HepG2 (cell line): Measurements from ENCODE around the gene CLASP2. TPM values are rescaled to one million over a fixed set of nuclear protein-coding genes. Genes with fewer than 3 reads are reported as not detected.

Source experiments
- ATAC-seq: fragments of 200-7000 bp; cut with Tn5 transposase; 3 replicates; pipeline ENCODE4 v1.9.1; 2020; ENCODE audit warnings: mild to moderate bottlenecking, moderate library complexity
- BruUV-seq: library from RNA; stranded (reverse); fragments of 400-500 nt; replicated peaks from 2 replicates; lab custom pipeline; 2021; lab: Mats Ljungman, UMichigan
- CTCF ChIA-PET: fragments of 300-600 bp; formaldehyde crosslinking; extraction: SDS; loops from one replicate; lab custom pipeline; 2021; ENCODE audit warnings: low total read pairs, inconsistent platforms, low intra/inter-chr PET ratio; lab: Yijun Ruan, JAX
- POLR2A ChIA-PET: fragments of 350-600 bp; sonication (Branson Sonifier 250); formaldehyde crosslinking; loops from one replicate; lab custom pipeline; 2020; ENCODE audit warnings: antibody characterized with exemption, inconsistent platforms; lab: Yijun Ruan, JAX
- DNase-seq: peaks from one replicate; pipeline ENCODE4 v3.0.0-alpha.2; 2015; ENCODE audit warnings: low spot score
- FAIRE-seq: peaks from 3 replicates; lab custom pipeline; 2011; peaks lifted over from hg19 to GRCh38; lab: Jason Lieb, UNC
- H2AFZ ChIP-seq: one replicate; pipeline ENCODE4 v1.6.1; 2011; ENCODE audit warnings: low read length, inconsistent platforms
- H3K27ac ChIP-seq: fragments of 300-600 bp; 3 replicates; pipeline ENCODE4 v1.8.0; 2011; ENCODE audit warnings: mixed run types, mild to moderate bottlenecking, mixed read lengths, low read length, inconsistent platforms; ENCODE audit not compliant: insufficient read depth; ENCODE audit errors: extremely low read length
- H3K27me3 ChIP-seq, 2 experiments: fragments of 200-600 bp in 1 of 2; 2 replicates in 1 of 2; 3 replicates in 1 of 2; pipeline versions ENCODE4 v1.6.0 to v1.8.0; 2011; ENCODE audit warnings: low read length in 2 of 2, mild to moderate bottlenecking in 2 of 2, moderate library complexity in 2 of 2, inconsistent platforms in 1 of 2; ENCODE audit not compliant: insufficient read depth in 2 of 2, control insufficient read depth in 1 of 2
- H3K36me3 ChIP-seq, 2 experiments: fragments of 200-600 bp in 1 of 2; replicated peaks in 1 of 2; 2 replicates in 1 of 2; 3 replicates in 1 of 2; pipeline versions ENCODE4 v1.5.1 to v1.8.0; 2011; ENCODE audit warnings: low read length in 2 of 2, inconsistent platforms in 1 of 2; ENCODE audit not compliant: insufficient read depth in 2 of 2, control insufficient read depth in 1 of 2
- H3K4me1 ChIP-seq: 2 replicates; pipeline ENCODE4 v1.5.1; 2012; ENCODE audit warnings: low read length, inconsistent platforms; ENCODE audit not compliant: insufficient read depth
- H3K4me2 ChIP-seq: 2 replicates; pipeline ENCODE4 v1.6.0; 2011; ENCODE audit warnings: low read depth, low read length, inconsistent platforms
- H3K4me3 ChIP-seq, 3 experiments: fragments of 200-600 bp in 1 of 3; sonication (generic), shearing (Covaris generic) in 1 of 3; replicated peaks in 1 of 3; 2 replicates each; pipeline ENCODE4 v1.5.1; 2011 to 2016; ENCODE audit warnings: low read length in 3 of 3, inconsistent platforms in 2 of 3, low read depth in 2 of 3, mild to moderate bottlenecking in 2 of 3, control low read depth in 1 of 3, mixed read lengths in 1 of 3; ENCODE audit not compliant: insufficient read depth in 1 of 3
- H3K79me2 ChIP-seq: one replicate; pipeline ENCODE4 v1.6.1; 2011; ENCODE audit warnings: low read length, inconsistent platforms; ENCODE audit not compliant: insufficient read depth
- H3K9ac ChIP-seq: 2 replicates; pipeline ENCODE4 v1.6.0; 2011; ENCODE audit warnings: mild to moderate bottlenecking, low read depth, low read length, inconsistent platforms; ENCODE audit not compliant: insufficient read depth
- H3K9me3 ChIP-seq: 2 replicates; pipeline ENCODE4 v1.5.1; 2012; ENCODE audit warnings: mild to moderate bottlenecking, low read length
- H4K20me1 ChIP-seq: 2 replicates; pipeline ENCODE4 v1.6.0; 2011; ENCODE audit warnings: inconsistent platforms, mild to moderate bottlenecking, low read length, moderate library complexity; ENCODE audit not compliant: insufficient read depth
- CREB1 ChIP-seq, 2 experiments: fragments of 450-650 bp in 1 of 2; IDR thresholded peaks; 2 replicates each; pipeline ENCODE4 v1.6.1; 2016 to 2017; ENCODE audit warnings: control low read depth in 1 of 2, mild to moderate bottlenecking in 1 of 2, missing compliant biosample characterization in 1 of 2, missing genetic modification characterization in 1 of 2
- MAFG ChIP-seq: sonication (generic); formaldehyde crosslinking; IDR thresholded peaks from 2 replicates; pipeline ENCODE4 v1.5.1; 2020; ENCODE audit warnings: mild to moderate bottlenecking, missing genetic modification reagents
- RAD21 ChIP-seq: fragments of 450-650 bp; formaldehyde crosslinking; IDR thresholded peaks from 2 replicates; pipeline ENCODE4 v1.5.0; 2020; ENCODE audit warnings: mild to moderate bottlenecking
- RARG ChIP-seq: sonication (generic); formaldehyde crosslinking; IDR thresholded peaks from 2 replicates; pipeline ENCODE4 v1.4.0; 2020; ENCODE audit warnings: low read depth, mild to moderate bottlenecking, missing genetic modification reagents
- TP53 ChIP-seq: sonication (generic); formaldehyde crosslinking; conservative IDR thresholded peaks from 2 replicates; pipeline ENCODE4 v1.4.0; 2020; ENCODE audit warnings: missing genetic modification reagents
- ZBTB40 ChIP-seq, 2 experiments: fragments of 450-650 bp in 1 of 2; sonication (generic) in 1 of 2; formaldehyde crosslinking in 1 of 2; IDR thresholded peaks; 2 replicates each; pipeline versions ENCODE4 v1.6.1 to v1.8.0; 2016 to 2022; ENCODE audit warnings: antibody characterized with exemption in 1 of 2, mild to moderate bottlenecking in 1 of 2, missing genetic modification reagents in 1 of 2
- ZNF251 ChIP-seq: sonication (generic); formaldehyde crosslinking; IDR thresholded peaks from 2 replicates; pipeline ENCODE4 v1.9.0; 2021; ENCODE audit warnings: mild to moderate bottlenecking, missing genetic modification reagents
- ZNF276 ChIP-seq: sonication (generic); formaldehyde crosslinking; IDR thresholded peaks from 2 replicates; pipeline ENCODE4 v1.4.0; 2020; ENCODE audit warnings: mild to moderate bottlenecking, low read depth, missing genetic modification reagents
- ZNF331 ChIP-seq: sonication (generic); formaldehyde crosslinking; IDR thresholded peaks from 2 replicates; pipeline ENCODE4 v1.4.0; 2020; ENCODE audit warnings: missing genetic modification reagents
- ZNF446 ChIP-seq: sonication (generic); formaldehyde crosslinking; IDR thresholded peaks from 2 replicates; pipeline ENCODE4 v1.5.0; 2020; ENCODE audit warnings: mild to moderate bottlenecking, missing genetic modification reagents
- ZNF737 ChIP-seq: sonication (generic); formaldehyde crosslinking; IDR thresholded peaks from 2 replicates; pipeline ENCODE4 v1.5.0; 2020; ENCODE audit warnings: missing genetic modification reagents, mild to moderate bottlenecking, borderline replicate concordance
- ZNF777 ChIP-seq: sonication (generic); formaldehyde crosslinking; IDR thresholded peaks from 2 replicates; pipeline ENCODE4 v1.4.0; 2020; ENCODE audit warnings: missing genetic modification reagents
- WGBS: methylation state at CpG from one replicate; pipeline ENCODE4 v1.1.6; 2017; ENCODE audit warnings: low lambda C conversion rate; 5-methylcytosine and 5-hydroxymethylcytosine counted together
- in situ Hi-C: cut with HindIII; loops from 2 replicates; pipeline ENCODE4 v1.10.0; 2017; ENCODE audit warnings: low pct_unique_long_range_greater_than_20kb; ENCODE audit not compliant: extremely low pct_ligation_motif_present
- intact Hi-C: fragments of 100-400 bp; cut with micrococcal nuclease; formaldehyde crosslinking; loops from one replicate; pipeline ENCODE4 v1.10.0; 2022; ENCODE audit not compliant: unreplicated experiment
- polyA plus RNA-seq, 8 experiments: library from polyadenylated mRNA; depleted of rRNA in 3 of 8; stranded (reverse) in 7 of 8; unstranded in 1 of 8; fragments of >200 nt; fragmentation: Illumina TruSeq in 4 of 8; extraction: Trizol in 4 of 8; gene quantifications; 2 replicates each; pipeline versions ENCODE4 v1.2.1 to v1.2.3, GENCODE V29; 2011 to 2016; ENCODE audit warnings: low read depth in 4 of 8, missing spikeins in 1 of 8, mixed read lengths in 1 of 8; ENCODE audit not compliant: insufficient read depth in 1 of 8
- total RNA-seq, 5 experiments: library from RNA; depleted of rRNA; stranded (reverse); fragments of >200 nt; fragmentation: Illumina TruSeq; extraction: Trizol; gene quantifications; 2 replicates each; pipeline ENCODE4 v1.2.3, GENCODE V29; 2016; ENCODE audit warnings: low read depth in 1 of 5

CLASP2 gene
- total and polyA plus RNA-seq, 2 of the 13 experiments (the other 11 are each of a cell fraction or from before 2014, with no cell fraction given): 15.7 to 34.8 TPM

- ATAC-seq (no peak), FAIRE-seq (no peak), DNase-seq (no peak)
- in situ Hi-C loops: no loop called here
- H3K4me1 ChIP-seq: peaks cover 12% of the 10 kb centered on the region
- 45% methylated on average over 3 of the region's 3 CpGs for WGBS
- H3K36me3 ChIP-seq: no peaks in the 10 kb centered on the region
- H2AFZ ChIP-seq: no peak overlapping the region
- H3K27ac ChIP-seq: no peak overlapping the region
- H3K79me2 ChIP-seq: no peaks in the 10 kb centered on the region
- no peaks in the 10 kb centered on the region for H3K27me3 ChIP-seq
- H3K4me2 ChIP-seq: no peak overlapping the region
- H3K9me3 ChIP-seq: peaks cover 14% of the 10 kb centered on the region; the same call in 1 of the 2 replicates
- intact Hi-C loops: no loop called here
- no peak overlapping the region for H3K4me3 ChIP-seq
- no TSS peak for BruUV-seq
- ChIA-PET CTCF (no interaction called here), POLR2A (no interaction called here)
- H4K20me1 ChIP-seq: no peaks in the 10 kb centered on the region
- no peak overlapping the region for H3K9ac ChIP-seq
- TF ChIP-seq RAD21 (CRISPR knock-in tag) (no peak), ZNF276 (CRISPR knock-in tag) (no peak), ZNF737 (CRISPR knock-in tag) (no peak), CREB1 (IDR thresholded peaks at IDR 0.05) (no peak), CREB1 (CRISPR knock-in tag; IDR thresholded peaks at IDR 0.05) (no peak), RARG (CRISPR knock-in tag) (no peak), ZBTB40 (IDR thresholded peaks at IDR 0.05) (no peak), ZBTB40 (CRISPR knock-in tag; IDR thresholded peaks at IDR 0.05) (no peak), TP53 (no peak), ZNF777 (no peak), MAFG (CRISPR knock-in tag) (no peak), ZNF251 (no peak), ZNF331 (CRISPR knock-in tag) (no peak), ZNF446 (CRISPR knock-in tag) (no peak)
Observed at GRCh38 chr3:33750211-33750548, 32.1 kb upstream of the CLASP2 start.
